ENCODE results near the gene GRIN1.

- TF ChIP-seq, protein P1, sequence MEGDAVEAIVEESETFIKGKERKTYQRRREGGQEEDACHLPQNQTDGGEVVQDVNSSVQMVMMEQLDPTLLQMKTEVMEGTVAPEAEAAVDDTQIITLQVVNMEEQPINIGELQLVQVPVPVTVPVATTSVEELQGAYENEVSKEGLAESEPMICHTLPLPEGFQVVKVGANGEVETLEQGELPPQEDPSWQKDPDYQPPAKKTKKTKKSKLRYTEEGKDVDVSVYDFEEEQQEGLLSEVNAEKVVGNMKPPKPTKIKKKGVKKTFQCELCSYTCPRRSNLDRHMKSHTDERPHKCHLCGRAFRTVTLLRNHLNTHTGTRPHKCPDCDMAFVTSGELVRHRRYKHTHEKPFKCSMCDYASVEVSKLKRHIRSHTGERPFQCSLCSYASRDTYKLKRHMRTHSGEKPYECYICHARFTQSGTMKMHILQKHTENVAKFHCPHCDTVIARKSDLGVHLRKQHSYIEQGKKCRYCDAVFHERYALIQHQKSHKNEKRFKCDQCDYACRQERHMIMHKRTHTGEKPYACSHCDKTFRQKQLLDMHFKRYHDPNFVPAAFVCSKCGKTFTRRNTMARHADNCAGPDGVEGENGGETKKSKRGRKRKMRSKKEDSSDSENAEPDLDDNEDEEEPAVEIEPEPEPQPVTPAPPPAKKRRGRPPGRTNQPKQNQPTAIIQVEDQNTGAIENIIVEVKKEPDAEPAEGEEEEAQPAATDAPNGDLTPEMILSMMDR (IDR thresholded peaks at IDR 0.05), result no peak
- TF ChIP-seq POLR2AphosphoS5 (IDR thresholded peaks at IDR 0.05) (no peak), EP300 (IDR thresholded peaks at IDR 0.05; ENCODE audit: low read depth) (no peak), POLR2A (IDR thresholded peaks at IDR 0.05) (no peak)
Measured at GRCh38 chr9:137105814-137106661, 32.9 kb upstream of the GRIN1 start.
